ENCODE results near the gene COX6A2. TPM values are rescaled to one million over a fixed set of nuclear protein-coding genes. Genes with fewer than 3 reads are reported as not detected.
"Not testable (repeated sequence)": the region's sequence is repeated elsewhere in the genome, so short reads cannot be mapped to it uniquely, and the experiment has no call there.

COX6A2 gene
- total and polyA plus RNA-seq, 2 experiments from 2014 or later: not detected

- no peaks in the 10 kb centered on the region for H3K9me2 ChIP-seq (ENCODE audit: insufficient read depth)
- no peaks in the 10 kb centered on the region for H4K20me1 ChIP-seq (ENCODE audit: insufficient read depth)
- no peak overlapping the region for H2AFZ ChIP-seq
- 72 to 85% methylated on average over 3 of the region's 3 CpGs for WGBS, 2 experiments (ENCODE audit: low coverage in 1 of 2, low lambda C conversion rate in 2 of 2, missing lambda C conversion rate in 2 of 2)
- TF ChIP-seq EZH2phosphoT487 (IDR thresholded peaks at IDR 0.05; ENCODE audit: insufficient read depth, low read depth) (no peak), EZH2 (IDR thresholded peaks at IDR 0.05; ENCODE audit: insufficient read depth, poor library complexity, severe bottlenecking) (no peak)
- no peak overlapping the region for H3K9ac ChIP-seq
- no peaks in the 10 kb centered on the region for H3K9me3 ChIP-seq (ENCODE audit: low read depth)
- H3K4me2 ChIP-seq (ENCODE audit: unreplicated experiment): no peak overlapping the region
- H3K36me3 ChIP-seq (ENCODE audit: low read depth): no peaks in the 10 kb centered on the region
- H3K79me2 ChIP-seq (ENCODE audit: insufficient read depth): no peaks in the 10 kb centered on the region
- in situ Hi-C loops (cut with MboI): loop anchor here (25.0 kb wide), 1 partner anchor 452 kb away; the partner anchor contains the start of gene HSD3B7
- DNase-seq: no peak
- no peak overlapping the region for H3K4me3 ChIP-seq
- no peak overlapping the region for H3K27ac ChIP-seq
- H3K27me3 ChIP-seq (replicated peaks; ENCODE audit: insufficient read depth): no peaks in the 10 kb centered on the region
- no peaks in the 10 kb centered on the region for H3K4me1 ChIP-seq (ENCODE audit: insufficient read depth)
- H3F3A ChIP-seq (ENCODE audit: insufficient read depth): peaks cover 20% of the 10 kb centered on the region
Observed at GRCh38 chr16:31439519-31439918, 11.4 kb upstream of the COX6A2 start.

GRCh38 chr16:31439023-31439422, 10.9 kb upstream of the COX6A2 start:
- H3K4me2 ChIP-seq (ENCODE audit: unreplicated experiment); DNase-seq; H3K9me2 ChIP-seq (ENCODE audit: insufficient read depth); H4K20me1 ChIP-seq (ENCODE audit: insufficient read depth); H3K4me1 ChIP-seq (ENCODE audit: insufficient read depth); H3K27ac ChIP-seq; H3K9me3 ChIP-seq (ENCODE audit: low read depth); H3K27me3 ChIP-seq (replicated peaks; ENCODE audit: insufficient read depth); H3K79me2 ChIP-seq (ENCODE audit: insufficient read depth); H3K9ac ChIP-seq; H3K36me3 ChIP-seq (ENCODE audit: low read depth); H3K4me3 ChIP-seq; H2AFZ ChIP-seq: not testable (repeated sequence)
- WGBS, 2 experiments (ENCODE audit: low coverage in 1 of 2, low lambda C conversion rate in 2 of 2, missing lambda C conversion rate in 2 of 2): 43 to 56% methylated on average over 2 to 4 of the region's 4 CpGs
- peaks cover 20% of the 10 kb centered on the region for H3F3A ChIP-seq (ENCODE audit: insufficient read depth)
- in situ Hi-C loops (cut with MboI): loop anchor here (25.0 kb wide), 1 partner anchor 452 kb away; the partner anchor contains the start of gene HSD3B7

- no peak for DNase-seq
- Histone ChIP-seq H4K20me1 (ENCODE audit: insufficient read depth) (no peaks in the 10 kb centered on the region), H3F3A (ENCODE audit: insufficient read depth) (peaks cover 20% of the 10 kb centered on the region), H3K4me3 (no peak overlapping the region), H3K9ac (no peak overlapping the region), H3K36me3 (ENCODE audit: low read depth) (no peaks in the 10 kb centered on the region), H3K4me2 (ENCODE audit: unreplicated experiment) (no peak overlapping the region), H3K27me3 (replicated peaks; ENCODE audit: insufficient read depth) (no peaks in the 10 kb centered on the region), H3K79me2 (ENCODE audit: insufficient read depth) (no peaks in the 10 kb centered on the region), H2AFZ (no peak overlapping the region), H3K9me2 (ENCODE audit: insufficient read depth) (no peaks in the 10 kb centered on the region), H3K4me1 (ENCODE audit: insufficient read depth) (no peaks in the 10 kb centered on the region), H3K9me3 (ENCODE audit: low read depth) (no peaks in the 10 kb centered on the region), H3K27ac (no peak overlapping the region)
- TF ChIP-seq EZH2phosphoT487 (IDR thresholded peaks at IDR 0.05; ENCODE audit: insufficient read depth, low read depth): no peak
- TF ChIP-seq EZH2 (IDR thresholded peaks at IDR 0.05; ENCODE audit: insufficient read depth, poor library complexity, severe bottlenecking): no peak
- in situ Hi-C loops (cut with MboI): loop anchor here (25.0 kb wide), 1 partner anchor 451 kb away; the partner anchor contains the start of gene HSD3B7
- 17 to 21% methylated on average over 2 of the region's 2 CpGs for WGBS, 2 experiments (ENCODE audit: low coverage in 1 of 2, low lambda C conversion rate in 2 of 2, missing lambda C conversion rate in 2 of 2)
Observed at GRCh38 chr16:31438414-31438813, 10.3 kb upstream of the COX6A2 start.

GRCh38 chr16:31436221-31437045, 8.3 kb upstream of the COX6A2 start:
- no peak overlapping the region for H3K4me3 ChIP-seq
- H3K79me2 ChIP-seq (ENCODE audit: insufficient read depth): no peaks in the 10 kb centered on the region
- H3F3A ChIP-seq (ENCODE audit: insufficient read depth): peaks cover 16% of the 10 kb centered on the region
- H3K9me2 ChIP-seq (ENCODE audit: insufficient read depth): no peaks in the 10 kb centered on the region
- no peaks in the 10 kb centered on the region for H4K20me1 ChIP-seq (ENCODE audit: insufficient read depth)
- H2AFZ ChIP-seq: no peak overlapping the region
- H3K9ac ChIP-seq: no peak overlapping the region
- WGBS, 2 experiments (ENCODE audit: low coverage in 1 of 2, low lambda C conversion rate in 2 of 2, missing lambda C conversion rate in 2 of 2): 91% methylated on average over 37 to 44 of the region's 44 CpGs
- no peaks in the 10 kb centered on the region for H3K4me1 ChIP-seq (ENCODE audit: insufficient read depth)
- TF ChIP-seq EZH2phosphoT487 (IDR thresholded peaks at IDR 0.05; ENCODE audit: insufficient read depth, low read depth) (no peak), EZH2 (IDR thresholded peaks at IDR 0.05; ENCODE audit: insufficient read depth, poor library complexity, severe bottlenecking) (no peak)
- no peak overlapping the region for H3K4me2 ChIP-seq (ENCODE audit: unreplicated experiment)
- H3K27ac ChIP-seq: no peak overlapping the region
- H3K36me3 ChIP-seq (ENCODE audit: low read depth): no peaks in the 10 kb centered on the region
- no peak for DNase-seq
- in situ Hi-C loops (cut with MboI): loop anchor here (25.0 kb wide), 1 partner anchor 449 kb away; the partner anchor contains the start of gene HSD3B7
- no peaks in the 10 kb centered on the region for H3K27me3 ChIP-seq (replicated peaks; ENCODE audit: insufficient read depth)
- no peaks in the 10 kb centered on the region for H3K9me3 ChIP-seq (ENCODE audit: low read depth)

Measured in GM23248 (cell line).